Measurements from ENCODE around the gene UBE4B. TPM values are rescaled to one million over a fixed set of nuclear protein-coding genes. Genes with fewer than 3 reads are reported as not detected.

The UBE4B gene
- total and polyA plus RNA-seq, 7 donors = 10.2 to 124 (median 47.8) TPM

- Histone ChIP-seq H3K4me3 (no peak overlapping the region), H3K36me3 (no peaks in the 10 kb centered on the region), H3K4me1 (peaks cover 0 to 73% (median 45%) of the 10 kb centered on the region in 4 donors), H3K27ac (no peak overlapping the region), H3K9me3 (no peaks in the 10 kb centered on the region), H3K27me3 (no peaks in the 10 kb centered on the region)
- no peak for TF ChIP-seq EP300 (IDR thresholded peaks at IDR 0.05)
- no peak for TF ChIP-seq CTCF (IDR thresholded peaks at IDR 0.05)
- TF ChIP-seq POLR2AphosphoS5 (IDR thresholded peaks at IDR 0.05) = no peak
- no peak for TF ChIP-seq POLR2A (IDR thresholded peaks at IDR 0.05)
- intact Hi-C loops (cut with DNase I) = no loop called here
- no peak for DNase-seq
- WGBS, 2 donors = 90 to 91% methylated on average over 8 of the region's 8 CpGs
Measured at GRCh38 chr1:10060311-10061100, 27.7 kb downstream of the UBE4B start.

GRCh38 chr1:10061276-10061675, 28.5 kb downstream of the UBE4B start:
- no peak for DNase-seq
- no peak for TF ChIP-seq POLR2AphosphoS5 (IDR thresholded peaks at IDR 0.05)
- TF ChIP-seq CTCF (IDR thresholded peaks at IDR 0.05) = no peak
- TF ChIP-seq EP300 (IDR thresholded peaks at IDR 0.05) = no peak
- TF ChIP-seq POLR2A (IDR thresholded peaks at IDR 0.05) = no peak
- Histone ChIP-seq H3K9me3 (no peaks in the 10 kb centered on the region), H3K4me1 (peaks cover 0 to 73% (median 44%) of the 10 kb centered on the region in 4 donors), H3K27me3 (no peaks in the 10 kb centered on the region), H3K27ac (no peak overlapping the region), H3K4me3 (no peak overlapping the region), H3K36me3 (no peaks in the 10 kb centered on the region)
- WGBS, 2 donors = 88 to 96% methylated on average over 5 of the region's 5 CpGs
- intact Hi-C loops (cut with DNase I) = no loop called here

GRCh38 chr1:10063878-10064277, 31.1 kb downstream of the UBE4B start:
- intact Hi-C loops (cut with DNase I) = no loop called here
- no peak for DNase-seq
- H3K27ac ChIP-seq = no peak overlapping the region

GRCh38 chr1:10064416-10065343, 31.9 kb downstream of the UBE4B start:
- intact Hi-C loops (cut with DNase I) = loop anchor here (5.0 kb wide), 1 partner anchor 43 kb away; no protein-coding TSS in a partner anchor
- H3K27me3 ChIP-seq = no peaks in the 10 kb centered on the region

More at GRCh38 chr1:10063878-10064277, 31.1 kb downstream of the UBE4B start:
- WGBS, 2 donors = 92% methylated on average over 7 of the region's 7 CpGs
- Histone ChIP-seq H3K4me1 (peaks cover 0 to 70% (median 44%) of the 10 kb centered on the region in 4 donors), H3K27me3 (no peaks in the 10 kb centered on the region), H3K9me3 (no peaks in the 10 kb centered on the region), H3K4me3 (no peak overlapping the region), H3K36me3 (no peaks in the 10 kb centered on the region)
- TF ChIP-seq EP300 (IDR thresholded peaks at IDR 0.05) (no peak), CTCF (IDR thresholded peaks at IDR 0.05) (no peak), POLR2A (IDR thresholded peaks at IDR 0.05) (no peak)

More at GRCh38 chr1:10064416-10065343, 31.9 kb downstream of the UBE4B start:
- Histone ChIP-seq H3K4me1 (peaks cover 0 to 70% (median 45%) of the 10 kb centered on the region in 4 donors), H3K27ac (peak overlapping the region in 2 of 4 donors; percentile 80 to 87), H3K4me3 (no peak overlapping the region), H3K9me3 (no peaks in the 10 kb centered on the region), H3K36me3 (no peaks in the 10 kb centered on the region)
- TF ChIP-seq EP300 (IDR thresholded peaks at IDR 0.05) = no peak
- no peak for TF ChIP-seq POLR2AphosphoS5 (IDR thresholded peaks at IDR 0.05)
- TF ChIP-seq CTCF (IDR thresholded peaks at IDR 0.05) = no peak
- 91 to 93% methylated on average over 8 of the region's 8 CpGs for WGBS, 2 donors
- DNase-seq = no peak

All from sigmoid colon (tissue), 7 donors.